ENCODE results near the gene PRKG2.

PRKG2 gene

GRCh38 chr4:81215931-81216330 lies 909 bp upstream of the PRKG2 start:
- no peak for DNase-seq

- peak; percentile 67 for DNase-seq
These were observed 710 bp downstream of the PRKG2 start for GRCh38 chr4:81214144-81214880.

GRCh38 chr4:81213671-81214070 lies 1.4 kb downstream of the PRKG2 start:
- DNase-seq: no peak

GRCh38 chr4:81211956-81212355 lies 3.1 kb downstream of the PRKG2 start:
- DNase-seq: no peak

- DNase-seq: no peak
These were observed 7.2 kb downstream of the PRKG2 start for GRCh38 chr4:81207828-81208227.

- DNase-seq: no peak
These were observed 9.7 kb downstream of the PRKG2 start for GRCh38 chr4:81205302-81205701.

GRCh38 chr4:81204571-81204970 lies 10.5 kb downstream of the PRKG2 start:
- DNase-seq: no peak

GRCh38 chr4:81199831-81200230 lies 15.2 kb downstream of the PRKG2 start:
- DNase-seq: no peak

GRCh38 chr4:81198609-81199008 lies 16.4 kb downstream of the PRKG2 start:
- no peak for DNase-seq

GRCh38 chr4:81197864-81198524 lies 17.0 kb downstream of the PRKG2 start:
- DNase-seq: no peak

- DNase-seq: no peak
These were observed 18.8 kb downstream of the PRKG2 start for GRCh38 chr4:81196126-81196650.

- no peak for DNase-seq
These were observed 19.5 kb downstream of the PRKG2 start for GRCh38 chr4:81195475-81195874.

- DNase-seq: no peak
These were observed 20.7 kb downstream of the PRKG2 start for GRCh38 chr4:81194286-81194685.

GRCh38 chr4:81180916-81181315 lies 34.1 kb downstream of the PRKG2 start:
- DNase-seq: no peak

GRCh38 chr4:81179326-81179725 lies 35.7 kb downstream of the PRKG2 start:
- DNase-seq: no peak

- DNase-seq: no peak
These were observed 41.8 kb downstream of the PRKG2 start for GRCh38 chr4:81173213-81173612.

GRCh38 chr4:81166458-81167160 lies 48.4 kb downstream of the PRKG2 start:
- DNase-seq: no peak

- DNase-seq: no peak
These were observed 49.1 kb downstream of the PRKG2 start for GRCh38 chr4:81165861-81166430.

- DNase-seq: no peak
These were observed 50.2 kb downstream of the PRKG2 start for GRCh38 chr4:81164623-81165416.

- DNase-seq: no peak
These were observed 50.9 kb downstream of the PRKG2 start for GRCh38 chr4:81164126-81164525.

GRCh38 chr4:81162752-81163458 lies 52.1 kb downstream of the PRKG2 start:
- no peak for DNase-seq
